K562 (cell line): ENCODE data around the gene DNAJB1. TPM values are rescaled to one million over a fixed set of nuclear protein-coding genes. Genes with fewer than 3 reads are reported as not detected.
A peak's percentile ranks its signal among the peaks of the same experiment; 100 is the strongest.
"Not testable (repeated sequence)": the region's sequence is repeated elsewhere in the genome, so short reads cannot be mapped to it uniquely, and the experiment has no call there.

Experiments
- ATAC-seq: fragments of 200-7000 bp; cut with Tn5 transposase; 3 replicates; pipeline ENCODE4 v1.9.1; 2020; ENCODE audit warnings: moderate library complexity
- BruUV-seq: library from RNA; stranded (reverse); fragments of 400-500 nt; replicated peaks from 2 replicates; lab custom pipeline; 2021; lab: Mats Ljungman, UMichigan
- CTCF ChIA-PET: fragments of 300-600 bp; formaldehyde crosslinking; extraction: SDS; loops from one replicate; lab custom pipeline; 2021; ENCODE audit warnings: low intra/inter-chr PET ratio; lab: Yijun Ruan, JAX
- POLR2A ChIA-PET: fragments of 300-600, 350-650 bp; sonication (Branson Sonifier 250); formaldehyde crosslinking; extraction: SDS; loops from one replicate; lab custom pipeline; 2021; ENCODE audit warnings: antibody characterized with exemption, inconsistent platforms; lab: Yijun Ruan, JAX
- DNase-seq, 4 experiments: peaks; one replicate each; pipeline versions ENCODE4 v3.0.0 to v3.0.0-alpha.2; 2011 to 2018; ENCODE audit warnings: low spot score in 3 of 4, mixed read lengths in 3 of 4; ENCODE audit errors: extremely low read depth in 1 of 4
- FAIRE-seq: peaks from 2 replicates; lab custom pipeline; 2011; peaks lifted over from hg19 to GRCh38; lab: Jason Lieb, UNC
- H2AFZ ChIP-seq: 2 replicates; pipeline ENCODE4 v1.6.0; 2011; ENCODE audit warnings: low read depth, low read length, control low read depth, inconsistent platforms
- H3K27ac ChIP-seq: fragments of 200-600 bp; 3 replicates; pipeline ENCODE4 v1.8.0; 2011; ENCODE audit warnings: low read depth, mild to moderate bottlenecking, control low read depth, inconsistent platforms, low read length, moderate library complexity, mixed read lengths; ENCODE audit errors: extremely low read depth
- H3K27me3 ChIP-seq, 2 experiments: fragments of 300-600 bp in 1 of 2; 2 replicates in 1 of 2; 3 replicates in 1 of 2; pipeline versions ENCODE4 v1.6.0 to v1.8.0; 2011; ENCODE audit warnings: inconsistent platforms in 2 of 2, low read length in 2 of 2, mild to moderate bottlenecking in 1 of 2, mixed read lengths in 1 of 2, moderate library complexity in 1 of 2; ENCODE audit not compliant: control insufficient read depth in 2 of 2, insufficient read depth in 2 of 2
- H3K36me3 ChIP-seq: fragments of 300-600 bp; 3 replicates; pipeline ENCODE4 v1.8.0; 2011; ENCODE audit warnings: mild to moderate bottlenecking, low read length, inconsistent platforms; ENCODE audit not compliant: control insufficient read depth, insufficient read depth
- H3K4me1 ChIP-seq, 2 experiments: fragments of 200-600 bp in 1 of 2; replicated peaks in 1 of 2; 2 replicates in 1 of 2; 3 replicates in 1 of 2; pipeline versions ENCODE4 v1.5.1 to v1.8.0; 2011; ENCODE audit warnings: inconsistent platforms in 2 of 2, low read length in 2 of 2, mild to moderate bottlenecking in 1 of 2, mixed read lengths in 1 of 2, moderate library complexity in 1 of 2; ENCODE audit not compliant: control insufficient read depth in 2 of 2, insufficient read depth in 2 of 2
- H3K4me2 ChIP-seq: 2 replicates; pipeline ENCODE4 v1.6.1; 2011; ENCODE audit warnings: low read length, control low read depth, inconsistent platforms, mixed read lengths; ENCODE audit not compliant: insufficient read depth
- H3K4me3 ChIP-seq: fragments of 200-600 bp; sonication (generic), shearing (Covaris generic); 2 replicates; pipeline ENCODE4 v1.5.1; 2016; ENCODE audit warnings: control low read depth, inconsistent platforms
- H3K79me2 ChIP-seq: fragments of 200-600 bp; 3 replicates; pipeline ENCODE4 v1.8.0; 2011; ENCODE audit warnings: low read length, inconsistent platforms; ENCODE audit not compliant: control insufficient read depth, insufficient read depth
- H3K9ac ChIP-seq, 2 experiments: 2 replicates each; pipeline versions ENCODE4 v1.6.0 to v1.6.1; 2011; ENCODE audit warnings: low read depth in 2 of 2, low read length in 2 of 2, control low read depth in 1 of 2, inconsistent platforms in 1 of 2, mild to moderate bottlenecking in 1 of 2, mixed read lengths in 1 of 2; ENCODE audit not compliant: insufficient read depth in 1 of 2
- H3K9me1 ChIP-seq: one replicate; pipeline ENCODE4 v1.6.0; 2011; ENCODE audit warnings: inconsistent platforms, mild to moderate bottlenecking, low read length, moderate library complexity; ENCODE audit not compliant: control insufficient read depth, insufficient read depth
- H3K9me3 ChIP-seq: replicated peaks from 2 replicates; pipeline ENCODE4 v1.5.1; 2011; ENCODE audit warnings: low read depth, low read length, inconsistent platforms; ENCODE audit not compliant: control insufficient read depth, insufficient read depth
- H4K20me1 ChIP-seq: replicated peaks from 2 replicates; pipeline ENCODE4 v1.6.1; 2011; ENCODE audit warnings: low read length, inconsistent platforms, mixed read lengths; ENCODE audit not compliant: control insufficient read depth, insufficient read depth
- BCOR ChIP-seq: fragments of 450-650 bp; IDR thresholded peaks from 2 replicates; pipeline ENCODE4 v1.6.1; 2016
- CCNT2 ChIP-seq: IDR thresholded peaks from 2 replicates; pipeline ENCODE4 v1.6.1; 2011; ENCODE audit warnings: borderline replicate concordance, low read depth, mild to moderate bottlenecking, moderate library complexity, mixed read lengths, low read length; ENCODE audit not compliant: insufficient read length; ENCODE audit errors: extremely low read depth
- CEBPG ChIP-seq, 3 experiments: fragments of 200-800 bp in 1 of 3; sonication (Bioruptor generic) in 1 of 3; sonication (generic) in 1 of 3; formaldehyde crosslinking in 1 of 3; IDR thresholded peaks in 2 of 3; conservative IDR thresholded peaks in 1 of 3; 2 replicates each; pipeline versions ENCODE4 v1.6.1 to v1.8.0; 2016 to 2022; ENCODE audit warnings: missing compliant biosample characterization in 2 of 3, missing genetic modification characterization in 2 of 3, mild to moderate bottlenecking in 1 of 3, missing genetic modification reagents in 1 of 3
- KDM1A ChIP-seq, 2 experiments: fragments of 450-650 bp; IDR thresholded peaks; 2 replicates each; pipeline ENCODE4 v1.6.1; 2016; ENCODE audit warnings: mild to moderate bottlenecking in 2 of 2
- RBM25 ChIP-seq: fragments of 200-400 bp; formaldehyde crosslinking; IDR thresholded peaks from 2 replicates; pipeline ENCODE4 v1.6.1; 2018; ENCODE audit warnings: low read length, low read depth, moderate library complexity; ENCODE audit not compliant: severe bottlenecking
- ZNF121 ChIP-seq: sonication (generic); formaldehyde crosslinking; conservative IDR thresholded peaks from 2 replicates; pipeline ENCODE4 v1.8.0; 2022; ENCODE audit warnings: missing genetic modification reagents
- ZNF384 ChIP-seq: IDR thresholded peaks from 2 replicates; pipeline ENCODE4 v1.6.1; 2012; ENCODE audit warnings: low read depth, low read length, improper control_type of control experiment
- whole genome bisulfite sequencing: fragments of 100-300 bp; shearing (Covaris generic); methylation state at CpG from one replicate; pipeline ENCODE4 v1.1.6; 2016; ENCODE audit warnings: low coverage, mixed read lengths; ENCODE audit not compliant: insufficient coverage; ENCODE audit errors: missing lambda C conversion rate; 5-methylcytosine and 5-hydroxymethylcytosine counted together
- in situ Hi-C: fragments of 300-500 bp; cut with MboI; formaldehyde crosslinking; loops from 4 replicates; pipeline ENCODE4 v1.15.0; 2018; ENCODE audit warnings: inconsistent platforms, mixed read lengths
- intact Hi-C: fragments of 100-400 bp; cut with micrococcal nuclease; formaldehyde crosslinking; loops from 2 replicates; pipeline ENCODE4 v1.14.2; 2022
- polyA plus RNA-seq, 8 experiments: library from polyadenylated mRNA; depleted of rRNA in 4 of 8; stranded (reverse) in 5 of 8; unstranded in 3 of 8; fragments of >200 nt; fragmentation: Nextera tagmentation in 2 of 8; fragmentation: Illumina TruSeq in 1 of 8; extraction: Ambion mirVana in 2 of 8; extraction: Trizol in 1 of 8; gene quantifications; 2 replicates each; pipeline versions ENCODE4 v1.2.1 to v1.2.3, GENCODE V29; 2011 to 2014; ENCODE audit warnings: inconsistent platforms in 1 of 8, missing spikeins in 1 of 8
- total RNA-seq, 7 experiments: library from RNA; depleted of rRNA in 6 of 7; stranded (reverse); fragments of >200 nt in 6 of 7; fragmentation: Illumina TruSeq in 2 of 7; extraction: Trizol in 2 of 7; gene quantifications; 2 replicates each; pipeline versions ENCODE4 v1.2.1 to v1.2.3, GENCODE V29; 2011 to 2021; ENCODE audit warnings: low replicate concordance in 1 of 7

DNAJB1 gene
- total and polyA plus RNA-seq, 9 of the 15 experiments (the other 6 are each of a cell fraction or from before 2014, with no cell fraction given) = 13.2 to 113 (median 62.1) TPM

GRCh38 chr19:14542711-14543328, 24.6 kb upstream of the DNAJB1 start:
- ATAC-seq = peak; percentile 70
- H3K27ac ChIP-seq = peak overlapping the region; percentile 4; the same call in 1 of the 3 replicates
- CTCF ChIA-PET = no interaction called here
- peaks cover 27% of the 10 kb centered on the region; the same call in 1 of the 3 replicates for H3K36me3 ChIP-seq
- 38% methylated on average over 6 of the region's 7 CpGs for WGBS
- H3K9ac ChIP-seq = peak overlapping the region; percentile 2 to 84; a peak in 2 of 4 replicates
- no TSS peak for BruUV-seq
- peaks cover 13% of the 10 kb centered on the region for H4K20me1 ChIP-seq
- peak; percentile 74 for FAIRE-seq
- no peak overlapping the region for H3K4me3 ChIP-seq
- peak; percentile 34 to 75 (median 45) for DNase-seq
- in situ Hi-C loops (no loop called here), intact Hi-C loops (no loop called here)
- TF ChIP-seq CCNT2 = no peak
- TF ChIP-seq CEBPG (CRISPR knock-in tag; IDR thresholded peaks at IDR 0.05) = 0 out of 2 replicates have a peak, but pooled peaks have one; percentile 15
- TF ChIP-seq CEBPG (tag; conservative IDR thresholded peaks at IDR 0.05 in 1 of 2, IDR thresholded peaks at IDR 0.05 in 1 of 2) = no peak
- peaks cover 17 to 46% of the 10 kb centered on the region in 2 experiments; a peak in 4 of 5 replicates for H3K4me1 ChIP-seq
- no peaks in the 10 kb centered on the region for H3K9me3 ChIP-seq
- peak overlapping the region; percentile 19; the same call in 1 of the 2 replicates for H3K4me2 ChIP-seq
- no peak overlapping the region for H2AFZ ChIP-seq
- H3K9me1 ChIP-seq = no peaks in the 10 kb centered on the region
- H3K27me3 ChIP-seq = no peaks in the 10 kb centered on the region
- H3K79me2 ChIP-seq = peaks cover 71% of the 10 kb centered on the region
- POLR2A ChIA-PET = interaction anchor here (0.7 kb wide), 1 partner anchor 12 kb away, joined by 3 read pairs; no protein-coding TSS in a partner anchor

- H2AFZ ChIP-seq, DNase-seq, H3K9me3 ChIP-seq, in situ Hi-C loops, H3K27ac ChIP-seq, H3K9ac ChIP-seq, BruUV-seq, H3K9me1 ChIP-seq, H3K4me2 ChIP-seq, FAIRE-seq, CTCF ChIA-PET, H3K27me3 ChIP-seq, ATAC-seq, H3K4me3 ChIP-seq, intact Hi-C loops: not testable (repeated sequence)
- Histone ChIP-seq H3K4me1 (peaks cover 21 to 47% of the 10 kb centered on the region in 2 experiments; a peak in 4 of 5 replicates), H4K20me1 (peaks cover 13% of the 10 kb centered on the region), H3K36me3 (peaks cover 27% of the 10 kb centered on the region; the same call in 1 of the 3 replicates), H3K79me2 (peaks cover 76% of the 10 kb centered on the region)
- POLR2A ChIA-PET = interaction anchor here (0.7 kb wide), 1 partner anchor 8 kb away, joined by 3 read pairs; no protein-coding TSS in a partner anchor
- TF ChIP-seq KDM1A (IDR thresholded peaks at IDR 0.05) (peak; percentile 38 to 53; a peak in 2 of 4 replicates), BCOR (peak; percentile 68), ZNF121 (CRISPR knock-in tag) (peak; percentile 96), RBM25 (peak; percentile 83), ZNF384 (peak; percentile 29; the same call in 1 of the 2 replicates)
- 75% methylated on average over 5 of the region's 5 CpGs for WGBS
These were observed 23.8 kb upstream of the DNAJB1 start for GRCh38 chr19:14541979-14542378.
